Testis (tissue), 2 donors: ENCODE data around the gene ITIH5.

Experiments used
- CTCF ChIP-seq, 3 experiments: fragments of 450-650 bp in 2 of 3; fragments of 200-600 bp in 1 of 3; sonication (generic) in 1 of 3; IDR thresholded peaks; one replicate each; pipeline ENCODE4 v1.5.1; 2016 to 2019; ENCODE audit warnings: antibody characterized with exemption in 3 of 3, mild to moderate bottlenecking in 2 of 3, moderate library complexity in 1 of 3
- POLR2A ChIP-seq: fragments of 450-650 bp; IDR thresholded peaks from one replicate; pipeline ENCODE4 v1.6.1; 2017; ENCODE audit warnings: antibody characterized with exemption, mild to moderate bottlenecking, moderate library complexity

- TF ChIP-seq CTCF (IDR thresholded peaks at IDR 0.05) (no peak), POLR2A (no peak)
Observed at GRCh38 chr10:7605565-7606295, 61.0 kb downstream of the ITIH5 start.
